Gastroesophageal sphincter (tissue), 4 donors: ENCODE data around the gene CNTNAP2. TPM values are rescaled to one million over a fixed set of nuclear protein-coding genes. Genes with fewer than 3 reads are reported as not detected.

Experiments
- ATAC-seq: fragments of 150-250 bp; one replicate; pipeline ENCODE4 v1.9.1; 2016; ENCODE audit warnings: mild to moderate bottlenecking, moderate library complexity
- H3K27ac ChIP-seq, 4 donors: fragments of 200-600 bp; sonication (generic) in 3 of 4; 1 replicate in 3 of 4; 2 replicates in 1 of 4; pipeline ENCODE4 v1.5.1; 2016 to 2019
- H3K27me3 ChIP-seq: fragments of 200-600 bp; sonication (generic); one replicate; pipeline ENCODE4 v1.5.1; 2019
- H3K36me3 ChIP-seq, 2 donors: fragments of 200-600 bp; sonication (generic); one replicate each; pipeline ENCODE4 v1.5.1; 2019; ENCODE audit warnings: control low read depth in 1 of 2
- H3K4me1 ChIP-seq, 3 donors: fragments of 200-600 bp; sonication (generic); 1 replicate in 2 of 3; 2 replicates in 1 of 3; pipeline ENCODE4 v1.5.1; 2016 to 2019; ENCODE audit warnings: control low read depth in 2 of 3
- H3K4me3 ChIP-seq, 2 donors: fragments of 200-600 bp; sonication (generic); one replicate each; pipeline ENCODE4 v1.5.1; 2019; ENCODE audit warnings: mild to moderate bottlenecking in 1 of 2, moderate library complexity in 1 of 2
- H3K9me3 ChIP-seq, 3 donors: fragments of 200-600 bp; sonication (generic); one replicate each; pipeline ENCODE4 v1.5.1; 2017 to 2019; ENCODE audit warnings: control low read depth in 2 of 3
- EP300 ChIP-seq: sonication (generic); formaldehyde crosslinking; IDR thresholded peaks from one replicate; pipeline ENCODE4 v1.6.1; 2017; ENCODE audit warnings: antibody characterized with exemption, mild to moderate bottlenecking
- POLR2A ChIP-seq, 2 donors: fragments of 450-650 bp; IDR thresholded peaks; one replicate each; pipeline ENCODE4 v1.6.1; 2017; ENCODE audit warnings: antibody characterized with exemption in 2 of 2, mild to moderate bottlenecking in 2 of 2, moderate library complexity in 1 of 2
- POLR2AphosphoS5 ChIP-seq: sonication (generic); formaldehyde crosslinking; IDR thresholded peaks from one replicate; pipeline ENCODE4 v1.6.1; 2017; ENCODE audit warnings: antibody characterized with exemption
- WGBS, 2 donors: methylation state at CpG; one replicate each; pipeline ENCODE4 v1.1.5; 2018; ENCODE audit warnings: low coverage in 1 of 2; 5-methylcytosine and 5-hydroxymethylcytosine counted together
- total RNA-seq, 4 donors: library from RNA; depleted of rRNA; stranded (reverse); fragments of >200 nt; gene quantifications; one replicate each; pipeline ENCODE4 v1.1.0, GENCODE V29; 2016
- TF ChIP-seq, protein P1 (sequence below), 4 experiments: fragments of 200-600 bp in 2 of 4; fragments of 450-650 bp in 2 of 4; sonication (generic) in 1 of 4; IDR thresholded peaks; one replicate each; pipeline ENCODE4 v1.5.1; 2017 to 2019; ENCODE audit warnings: antibody characterized with exemption in 4 of 4, mild to moderate bottlenecking in 2 of 4, moderate library complexity in 2 of 4

The CNTNAP2 gene
- total RNA-seq, 4 donors from 2014 or later: 1.5 to 8.9 (median 3.2) TPM

DNA sequence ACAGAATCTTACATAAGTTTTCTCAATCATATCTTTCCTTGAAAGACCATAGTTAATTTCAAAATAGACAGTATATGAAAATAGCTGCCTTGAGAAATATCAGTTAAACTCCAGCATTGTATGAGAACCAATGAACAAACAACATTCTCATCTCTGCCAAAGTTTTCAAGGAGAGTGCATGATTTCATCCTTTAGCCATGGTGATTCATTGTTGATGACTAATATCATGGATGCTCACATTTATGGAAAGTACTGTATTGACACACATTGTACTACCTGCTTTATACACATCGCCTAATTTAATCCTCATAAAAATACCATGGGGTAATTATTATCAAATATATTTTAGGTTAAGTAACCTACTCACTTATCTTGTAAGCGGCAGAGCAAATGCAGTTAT is 250.3 kb downstream of the CNTNAP2 start:
- Histone ChIP-seq H3K27ac (no peak overlapping the region), H3K4me3 (no peak overlapping the region), H3K9me3 (no peaks in the 10 kb centered on the region), H3K36me3 (no peaks in the 10 kb centered on the region), H3K4me1 (no peaks in the 10 kb centered on the region), H3K27me3 (no peaks in the 10 kb centered on the region)
- ATAC-seq: no peak
- TF ChIP-seq POLR2A (IDR thresholded peaks at IDR 0.05): no peak
- TF ChIP-seq, protein P1, sequence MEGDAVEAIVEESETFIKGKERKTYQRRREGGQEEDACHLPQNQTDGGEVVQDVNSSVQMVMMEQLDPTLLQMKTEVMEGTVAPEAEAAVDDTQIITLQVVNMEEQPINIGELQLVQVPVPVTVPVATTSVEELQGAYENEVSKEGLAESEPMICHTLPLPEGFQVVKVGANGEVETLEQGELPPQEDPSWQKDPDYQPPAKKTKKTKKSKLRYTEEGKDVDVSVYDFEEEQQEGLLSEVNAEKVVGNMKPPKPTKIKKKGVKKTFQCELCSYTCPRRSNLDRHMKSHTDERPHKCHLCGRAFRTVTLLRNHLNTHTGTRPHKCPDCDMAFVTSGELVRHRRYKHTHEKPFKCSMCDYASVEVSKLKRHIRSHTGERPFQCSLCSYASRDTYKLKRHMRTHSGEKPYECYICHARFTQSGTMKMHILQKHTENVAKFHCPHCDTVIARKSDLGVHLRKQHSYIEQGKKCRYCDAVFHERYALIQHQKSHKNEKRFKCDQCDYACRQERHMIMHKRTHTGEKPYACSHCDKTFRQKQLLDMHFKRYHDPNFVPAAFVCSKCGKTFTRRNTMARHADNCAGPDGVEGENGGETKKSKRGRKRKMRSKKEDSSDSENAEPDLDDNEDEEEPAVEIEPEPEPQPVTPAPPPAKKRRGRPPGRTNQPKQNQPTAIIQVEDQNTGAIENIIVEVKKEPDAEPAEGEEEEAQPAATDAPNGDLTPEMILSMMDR (IDR thresholded peaks at IDR 0.05): no peak
- TF ChIP-seq EP300: no peak
- no peak for TF ChIP-seq POLR2AphosphoS5
- 50 to 75% methylated on average over 2 of the region's 2 CpGs for WGBS, 2 donors

DNA sequence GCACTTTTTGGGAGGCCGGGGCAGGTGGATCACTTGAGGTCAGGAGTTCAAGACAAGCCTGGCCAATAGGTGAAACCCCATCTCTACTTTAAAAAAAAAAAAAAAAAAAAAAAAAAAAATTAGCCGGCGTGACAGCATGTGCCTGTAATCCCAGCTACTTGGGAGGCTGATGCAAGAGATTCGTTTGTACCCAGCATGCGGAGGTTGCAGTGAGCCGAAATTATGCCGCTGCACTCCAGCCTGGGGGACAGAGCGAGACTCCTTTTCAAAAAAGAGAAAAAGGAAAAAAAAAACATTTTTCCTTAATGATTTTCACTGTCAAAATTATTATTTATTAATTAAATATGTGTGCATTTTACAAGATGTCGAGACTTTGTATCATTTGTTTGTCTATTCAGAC is 253.6 kb downstream of the CNTNAP2 start:
- Histone ChIP-seq H3K9me3 (no peaks in the 10 kb centered on the region), H3K36me3 (no peaks in the 10 kb centered on the region), H3K27me3 (no peaks in the 10 kb centered on the region), H3K27ac (no peak overlapping the region), H3K4me3 (no peak overlapping the region), H3K4me1 (no peaks in the 10 kb centered on the region)
- TF ChIP-seq EP300 (no peak), POLR2A (IDR thresholded peaks at IDR 0.05) (no peak), POLR2AphosphoS5 (no peak)
- TF ChIP-seq, protein P1 (IDR thresholded peaks at IDR 0.05): no peak
- 62 to 81% methylated on average over 2 to 9 of the region's 9 CpGs for WGBS, 2 donors
- no peak for ATAC-seq

DNA sequence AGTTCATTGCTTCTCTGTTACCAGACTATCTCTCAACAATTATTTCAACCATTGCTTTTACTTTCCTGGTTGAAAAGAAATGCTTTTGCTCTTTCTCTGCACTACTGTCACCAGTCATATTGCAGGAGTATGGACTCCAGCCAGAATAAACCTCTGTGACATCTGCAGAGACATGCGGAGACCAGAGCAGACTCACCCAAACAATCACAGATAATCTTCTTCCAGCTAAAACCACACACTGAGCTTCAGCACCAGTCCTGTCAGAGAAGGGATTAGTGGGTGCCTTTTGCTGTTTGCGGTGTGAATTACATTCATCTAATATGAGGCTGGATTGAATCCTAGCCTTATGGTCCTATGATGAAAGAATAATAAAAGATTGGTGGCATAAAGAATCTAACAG is 258.6 kb downstream of the CNTNAP2 start:
- H3K4me1 ChIP-seq: no peaks in the 10 kb centered on the region
- peaks cover 0 to 4% (median 0%) of the 10 kb centered on the region in 3 donors for H3K9me3 ChIP-seq
- H3K4me3 ChIP-seq: no peak overlapping the region
- no peaks in the 10 kb centered on the region for H3K36me3 ChIP-seq
- no peaks in the 10 kb centered on the region for H3K27me3 ChIP-seq
- 6 to 29% methylated on average over 2 of the region's 2 CpGs for WGBS, 2 donors
- TF ChIP-seq POLR2AphosphoS5: no peak
- no peak for TF ChIP-seq POLR2A (IDR thresholded peaks at IDR 0.05)
- ATAC-seq: no peak
- H3K27ac ChIP-seq: no peak overlapping the region

DNA sequence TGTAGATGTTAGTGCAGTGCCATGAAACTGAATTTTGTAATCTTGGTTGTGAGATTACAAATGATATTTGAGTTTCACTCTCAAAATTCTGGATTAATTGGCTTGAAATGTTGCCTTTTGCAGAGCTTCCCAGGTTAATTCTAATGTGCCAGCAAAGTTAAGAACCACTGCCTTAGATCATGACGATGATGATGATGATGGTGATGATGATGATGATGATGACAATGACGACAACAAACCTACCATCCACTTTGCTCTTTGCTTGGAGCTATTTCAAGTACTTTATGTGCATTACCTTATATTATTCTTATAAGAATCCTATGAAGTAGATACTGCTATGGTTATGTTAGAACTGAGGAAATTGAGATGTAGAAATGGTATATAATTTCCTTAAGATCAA is 261.6 kb downstream of the CNTNAP2 start:
- H3K4me3 ChIP-seq: no peak overlapping the region
- ATAC-seq: no peak
- H3K27me3 ChIP-seq: no peaks in the 10 kb centered on the region
- no peaks in the 10 kb centered on the region for H3K4me1 ChIP-seq
- TF ChIP-seq POLR2AphosphoS5 (no peak), EP300 (no peak), POLR2A (IDR thresholded peaks at IDR 0.05) (no peak)
- TF ChIP-seq, protein P1 (IDR thresholded peaks at IDR 0.05): no peak
- 88 to 94% methylated on average over 2 of the region's 2 CpGs for WGBS, 2 donors
- H3K27ac ChIP-seq: no peak overlapping the region
- peaks cover 0 to 4% (median 0%) of the 10 kb centered on the region in 3 donors for H3K9me3 ChIP-seq
- no peaks in the 10 kb centered on the region for H3K36me3 ChIP-seq

- Histone ChIP-seq H3K27ac (no peak overlapping the region), H3K4me1 (no peaks in the 10 kb centered on the region), H3K9me3 (no peaks in the 10 kb centered on the region), H3K27me3 (no peaks in the 10 kb centered on the region), H3K36me3 (no peaks in the 10 kb centered on the region), H3K4me3 (no peak overlapping the region)
- no peak for ATAC-seq
- 83% methylated on average over 1 of the region's 1 CpG; no CpG with 5 or more reads in 1 of the 2 donors for WGBS, 2 donors
- TF ChIP-seq POLR2A (IDR thresholded peaks at IDR 0.05) (no peak), EP300 (no peak), POLR2AphosphoS5 (no peak)
- TF ChIP-seq, protein P1 (IDR thresholded peaks at IDR 0.05): no peak
Observed at GRCh38 chr7:146387140-146387539, 270.5 kb downstream of the CNTNAP2 start.
